Thoracic aorta (tissue), 2 donors: ENCODE measurements around the gene CCDC87. TPM values are rescaled to one million over a fixed set of nuclear protein-coding genes. Genes with fewer than 3 reads are reported as not detected.

Experiments used
- ATAC-seq: fragments of 150-250 bp; one replicate; pipeline ENCODE4 v1.8.0; 2017; ENCODE audit warnings: low read depth; ENCODE audit not compliant: insufficient number of reproducible peaks, low FRiP score
- DNase-seq: peaks from one replicate; pipeline ENCODE4 v3.0.0-alpha.2; 2020; ENCODE audit warnings: low spot score
- H3K27ac ChIP-seq, 2 donors: fragments of 200-600 bp; sonication (generic); 1 replicate in 1 of 2; 2 replicates in 1 of 2; pipeline ENCODE4 v1.5.1; 2016; ENCODE audit warnings: mild to moderate bottlenecking in 2 of 2, moderate library complexity in 2 of 2
- H3K27me3 ChIP-seq: fragments of 200-600 bp; sonication (generic); replicated peaks from 2 replicates; pipeline ENCODE4 v1.6.0; 2016; ENCODE audit warnings: mild to moderate bottlenecking; ENCODE audit not compliant: insufficient read depth
- H3K36me3 ChIP-seq: fragments of 200-600 bp; sonication (generic); one replicate; pipeline ENCODE4 v1.5.1; 2016
- H3K4me1 ChIP-seq, 2 donors: fragments of 200-600 bp; sonication (generic); 1 replicate in 1 of 2; 2 replicates in 1 of 2; pipeline versions ENCODE4 v1.5.1 to v1.6.0; 2016; ENCODE audit warnings: low read depth in 2 of 2, mild to moderate bottlenecking in 1 of 2; ENCODE audit not compliant: control insufficient read depth in 1 of 2
- H3K4me3 ChIP-seq: fragments of 200-600 bp; sonication (generic); 2 replicates; pipeline ENCODE4 v1.5.1; 2016; ENCODE audit warnings: mild to moderate bottlenecking
- H3K9me3 ChIP-seq: fragments of 200-600 bp; sonication (generic); 2 replicates; pipeline ENCODE4 v1.5.1; 2016
- total RNA-seq, 2 donors: library from RNA; depleted of rRNA; stranded (reverse); fragments of >200 nt; gene quantifications; one replicate each; pipeline versions ENCODE4 v1.1.0 to v1.2.3, GENCODE V29; 2016
- TF ChIP-seq, protein P1 (sequence below): fragments of 200-600 bp; sonication (generic); IDR thresholded peaks from one replicate; pipeline ENCODE4 v1.5.1; 2019; ENCODE audit warnings: antibody characterized with exemption

The CCDC87 gene
- total RNA-seq, 2 donors from 2014 or later: 0.68 TPM; not detected in 1

DNA sequence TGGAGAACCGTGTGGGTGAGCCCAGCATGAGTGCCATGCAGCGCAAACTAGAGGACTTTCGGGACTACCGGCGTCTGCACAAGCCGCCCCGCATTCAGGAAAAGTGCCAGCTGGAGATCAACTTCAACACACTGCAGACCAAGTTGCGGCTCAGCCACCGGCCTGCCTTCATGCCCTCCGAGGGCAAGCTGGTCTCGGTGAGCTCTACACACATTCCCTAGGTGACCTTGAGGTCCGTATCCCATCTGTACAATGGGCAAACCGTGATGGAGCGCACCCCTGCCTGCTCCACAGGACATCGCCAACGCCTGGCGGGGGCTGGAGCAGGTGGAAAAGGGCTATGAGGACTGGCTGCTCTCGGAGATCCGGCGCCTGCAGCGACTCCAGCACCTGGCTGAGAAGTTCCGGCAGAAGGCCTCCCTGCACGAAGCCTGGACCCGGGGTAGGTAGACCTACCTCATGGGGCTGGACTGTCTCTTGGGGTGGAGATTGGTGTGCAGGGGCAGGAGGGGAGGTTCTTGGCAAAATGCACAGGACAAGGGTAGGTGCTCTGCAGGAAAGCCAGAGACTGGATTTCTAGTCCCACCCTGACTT lies 35.0 kb downstream of the CCDC87 start:
- H3K4me1 ChIP-seq: peaks cover 6 to 10% of the 10 kb centered on the region in 2 donors
- H3K36me3 ChIP-seq: no peaks in the 10 kb centered on the region
- H3K9me3 ChIP-seq: no peaks in the 10 kb centered on the region
- H3K27me3 ChIP-seq: no peaks in the 10 kb centered on the region
- no peak for ATAC-seq
- no peak overlapping the region for H3K4me3 ChIP-seq
- no peak overlapping the region for H3K27ac ChIP-seq
- no peak for DNase-seq
- TF ChIP-seq, protein P1, sequence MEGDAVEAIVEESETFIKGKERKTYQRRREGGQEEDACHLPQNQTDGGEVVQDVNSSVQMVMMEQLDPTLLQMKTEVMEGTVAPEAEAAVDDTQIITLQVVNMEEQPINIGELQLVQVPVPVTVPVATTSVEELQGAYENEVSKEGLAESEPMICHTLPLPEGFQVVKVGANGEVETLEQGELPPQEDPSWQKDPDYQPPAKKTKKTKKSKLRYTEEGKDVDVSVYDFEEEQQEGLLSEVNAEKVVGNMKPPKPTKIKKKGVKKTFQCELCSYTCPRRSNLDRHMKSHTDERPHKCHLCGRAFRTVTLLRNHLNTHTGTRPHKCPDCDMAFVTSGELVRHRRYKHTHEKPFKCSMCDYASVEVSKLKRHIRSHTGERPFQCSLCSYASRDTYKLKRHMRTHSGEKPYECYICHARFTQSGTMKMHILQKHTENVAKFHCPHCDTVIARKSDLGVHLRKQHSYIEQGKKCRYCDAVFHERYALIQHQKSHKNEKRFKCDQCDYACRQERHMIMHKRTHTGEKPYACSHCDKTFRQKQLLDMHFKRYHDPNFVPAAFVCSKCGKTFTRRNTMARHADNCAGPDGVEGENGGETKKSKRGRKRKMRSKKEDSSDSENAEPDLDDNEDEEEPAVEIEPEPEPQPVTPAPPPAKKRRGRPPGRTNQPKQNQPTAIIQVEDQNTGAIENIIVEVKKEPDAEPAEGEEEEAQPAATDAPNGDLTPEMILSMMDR: no peak

DNA sequence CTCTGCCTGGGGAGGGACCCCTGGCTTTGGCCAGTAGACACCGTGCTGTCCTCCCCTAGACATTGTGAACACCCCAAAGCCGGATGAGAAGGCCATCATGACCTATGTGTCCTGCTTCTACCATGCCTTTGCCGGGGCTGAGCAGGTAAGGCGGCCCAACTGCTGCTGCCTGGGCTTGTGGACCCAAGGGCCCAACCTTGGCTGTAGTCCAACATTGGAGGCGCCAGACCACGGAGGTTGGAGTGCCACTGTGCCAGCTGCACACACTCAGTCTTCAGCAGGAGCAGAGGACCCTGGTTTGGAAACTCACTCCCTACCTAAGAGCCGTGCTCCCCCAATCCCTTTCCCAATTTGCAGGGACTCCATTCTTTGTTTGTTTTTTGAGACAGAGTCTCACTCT lies 36.8 kb downstream of the CCDC87 start:
- TF ChIP-seq, protein P1: no peak
- H3K4me3 ChIP-seq: no peak overlapping the region
- H3K27ac ChIP-seq: no peak overlapping the region
- no peaks in the 10 kb centered on the region for H3K27me3 ChIP-seq
- ATAC-seq (no peak), DNase-seq (no peak)
- H3K9me3 ChIP-seq: no peaks in the 10 kb centered on the region
- H3K4me1 ChIP-seq: peaks cover 6 to 10% of the 10 kb centered on the region in 2 donors
- H3K36me3 ChIP-seq: no peaks in the 10 kb centered on the region

DNA sequence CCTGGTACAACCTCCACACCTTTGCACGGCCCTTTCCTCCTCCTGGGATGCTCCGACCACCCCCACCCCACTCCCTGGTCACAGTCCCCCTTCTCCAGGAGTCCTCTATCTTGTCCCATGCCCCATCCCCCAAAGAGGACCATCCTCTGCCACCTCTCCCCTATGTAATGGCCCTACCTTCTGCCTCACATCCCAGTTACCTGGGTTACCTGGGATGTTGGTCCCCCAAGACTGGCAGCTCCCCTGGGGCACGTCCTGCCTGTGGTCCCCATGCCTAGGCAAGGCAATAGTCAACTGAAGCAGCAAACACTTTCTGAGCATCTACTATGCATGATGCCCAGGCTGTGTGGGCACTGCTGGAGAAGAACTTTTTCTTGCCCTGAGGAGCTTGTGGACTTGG lies 37.4 kb downstream of the CCDC87 start:
- no peaks in the 10 kb centered on the region for H3K9me3 ChIP-seq
- no peak overlapping the region for H3K4me3 ChIP-seq
- TF ChIP-seq, protein P1: no peak
- H3K4me1 ChIP-seq: peaks cover 6 to 10% of the 10 kb centered on the region in 2 donors
- DNase-seq (no peak), ATAC-seq (no peak)
- H3K27me3 ChIP-seq: no peaks in the 10 kb centered on the region
- H3K27ac ChIP-seq: no peak overlapping the region
- no peaks in the 10 kb centered on the region for H3K36me3 ChIP-seq

DNA sequence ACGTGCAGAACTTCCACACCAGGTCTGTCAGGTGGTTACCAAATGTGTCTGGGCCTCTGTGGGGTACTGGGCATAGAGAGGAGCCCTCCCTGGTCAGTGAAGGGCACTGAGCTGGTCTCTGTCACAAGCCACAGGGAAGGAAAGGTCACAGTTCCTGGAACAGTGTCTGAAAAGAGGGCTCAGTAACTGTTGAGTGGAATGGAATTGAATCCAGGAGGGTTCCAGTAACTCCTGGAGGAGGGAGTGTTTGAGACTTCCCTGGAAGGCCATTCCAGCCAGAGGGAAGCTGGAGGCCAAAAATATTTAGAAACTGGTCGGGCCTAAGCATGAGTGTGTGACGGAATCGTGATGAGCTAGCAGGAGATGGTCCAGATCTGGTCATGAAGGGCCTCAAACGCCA lies 38.3 kb downstream of the CCDC87 start:
- Histone ChIP-seq H3K4me3 (no peak overlapping the region), H3K4me1 (peaks cover 6 to 10% of the 10 kb centered on the region in 2 donors), H3K9me3 (no peaks in the 10 kb centered on the region), H3K36me3 (no peaks in the 10 kb centered on the region), H3K27ac (no peak overlapping the region), H3K27me3 (no peaks in the 10 kb centered on the region)
- TF ChIP-seq, protein P1: no peak
- no peak for DNase-seq
- no peak for ATAC-seq

DNA sequence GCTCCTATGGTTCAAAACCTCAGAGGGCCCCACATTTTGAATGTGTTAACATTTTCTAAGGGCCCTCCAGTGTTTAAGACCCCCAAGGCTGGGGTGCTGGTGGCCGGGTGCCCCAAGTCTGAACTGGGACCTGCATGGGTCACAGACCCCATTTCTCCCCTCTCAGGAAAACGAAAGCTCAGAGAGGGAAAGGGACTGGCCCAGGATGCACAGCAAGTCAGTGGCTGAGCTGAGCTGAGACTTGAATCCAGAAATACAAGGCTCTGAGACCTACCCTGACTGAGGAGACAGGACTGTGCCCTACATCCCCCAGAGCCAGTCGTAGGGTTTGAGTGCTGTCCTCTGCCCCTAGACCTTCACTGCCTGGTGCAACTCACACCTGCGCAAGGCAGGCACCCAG lies 42.0 kb downstream of the CCDC87 start:
- Histone ChIP-seq H3K4me1 (peaks cover 4 to 6% of the 10 kb centered on the region in 2 donors), H3K9me3 (no peaks in the 10 kb centered on the region), H3K27ac (no peak overlapping the region), H3K36me3 (no peaks in the 10 kb centered on the region), H3K4me3 (no peak overlapping the region), H3K27me3 (no peaks in the 10 kb centered on the region)
- DNase-seq: no peak
- no peak for ATAC-seq
- TF ChIP-seq, protein P1: no peak
